8988T (cell line): ENCODE measurements around the gene GSN.

Experiments used
- DNase-seq: peaks from one replicate; pipeline ENCODE4 v3.0.0; 2011

The GSN gene

GRCh38 chr9:121246821-121247561 is 21.0 kb upstream of the GSN start:
- no peak for DNase-seq

DNA sequence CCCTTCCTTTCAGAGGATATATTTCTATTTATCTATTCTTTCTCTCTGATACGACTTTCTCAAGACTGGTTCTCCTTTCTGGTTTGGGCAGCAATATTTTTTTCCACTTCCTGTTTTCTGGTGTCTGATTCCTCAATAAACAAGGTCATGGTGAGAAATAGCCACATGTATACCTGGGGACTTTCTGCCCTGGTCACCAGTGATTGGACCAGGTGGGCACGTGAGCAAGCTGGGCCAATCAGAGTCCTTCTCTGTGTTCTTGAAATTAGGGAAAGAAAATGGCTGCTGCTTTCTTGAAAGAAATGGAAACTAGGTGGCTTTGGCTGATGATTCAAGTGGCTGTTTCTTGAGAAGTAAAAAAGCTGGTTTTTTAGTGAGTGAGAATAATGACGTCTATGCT is 18.4 kb upstream of the GSN start:
- no peak for DNase-seq

GRCh38 chr9:121252104-121252851 is 15.7 kb upstream of the GSN start:
- no peak for DNase-seq

- DNase-seq, result no peak
These were observed 14.8 kb upstream of the GSN start for GRCh38 chr9:121253162-121253561.

DNA sequence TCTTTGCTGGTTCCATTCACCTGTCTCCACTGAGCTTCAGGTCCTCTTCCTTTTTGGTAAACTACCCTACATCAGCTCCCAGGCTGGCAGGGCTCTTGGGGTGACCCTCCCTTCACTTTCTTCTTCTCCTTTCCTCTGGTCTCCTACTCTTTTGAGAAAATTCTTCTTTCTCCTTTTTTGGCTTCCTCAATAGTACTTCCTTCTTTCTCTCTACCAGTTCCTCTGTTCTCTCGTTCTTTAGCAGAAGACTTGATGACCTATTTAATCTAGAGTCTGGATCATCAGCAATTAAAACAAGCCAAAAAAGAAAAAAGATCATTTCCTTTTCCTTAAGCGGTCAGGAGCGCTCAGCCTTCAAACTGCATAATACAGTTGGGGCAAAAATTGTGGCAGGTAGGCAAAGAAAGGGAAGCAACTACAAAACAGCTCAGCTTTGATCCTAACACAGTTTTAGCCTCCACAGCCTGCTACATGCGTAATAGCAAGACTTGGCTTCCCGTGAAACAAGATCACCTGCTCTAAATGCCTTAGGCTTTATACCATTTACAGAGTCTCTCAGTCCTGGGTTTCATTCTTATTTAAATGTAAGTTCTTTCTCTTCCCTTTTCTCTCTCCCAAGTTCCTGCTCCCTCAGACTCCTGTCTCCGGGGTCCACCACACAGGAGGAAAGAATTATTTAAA is 14.0 kb upstream of the GSN start:
- DNase-seq, result no peak

DNA sequence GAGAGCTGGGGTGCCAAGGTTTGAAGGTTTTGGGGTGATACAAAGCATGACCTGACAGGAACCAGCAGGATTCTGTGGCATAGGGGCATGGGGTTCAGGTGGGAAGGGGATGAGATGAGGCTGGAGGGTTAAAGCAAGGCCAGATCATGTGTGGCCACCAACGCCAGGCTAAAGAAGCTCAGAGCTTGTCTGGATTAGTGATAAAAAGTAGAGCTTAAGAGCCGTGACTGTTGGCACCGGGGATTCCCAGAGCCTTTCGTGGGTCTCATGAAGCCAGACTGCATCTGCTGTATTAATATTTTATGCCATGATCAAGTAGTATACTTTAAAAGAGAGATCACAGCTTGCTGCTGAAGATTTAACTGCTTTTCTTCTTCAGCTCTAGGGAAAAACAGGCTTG is 8.5 kb upstream of the GSN start:
- DNase-seq, result no peak

GRCh38 chr9:121259935-121260334 is 8.0 kb upstream of the GSN start:
- DNase-seq, result no peak

DNA sequence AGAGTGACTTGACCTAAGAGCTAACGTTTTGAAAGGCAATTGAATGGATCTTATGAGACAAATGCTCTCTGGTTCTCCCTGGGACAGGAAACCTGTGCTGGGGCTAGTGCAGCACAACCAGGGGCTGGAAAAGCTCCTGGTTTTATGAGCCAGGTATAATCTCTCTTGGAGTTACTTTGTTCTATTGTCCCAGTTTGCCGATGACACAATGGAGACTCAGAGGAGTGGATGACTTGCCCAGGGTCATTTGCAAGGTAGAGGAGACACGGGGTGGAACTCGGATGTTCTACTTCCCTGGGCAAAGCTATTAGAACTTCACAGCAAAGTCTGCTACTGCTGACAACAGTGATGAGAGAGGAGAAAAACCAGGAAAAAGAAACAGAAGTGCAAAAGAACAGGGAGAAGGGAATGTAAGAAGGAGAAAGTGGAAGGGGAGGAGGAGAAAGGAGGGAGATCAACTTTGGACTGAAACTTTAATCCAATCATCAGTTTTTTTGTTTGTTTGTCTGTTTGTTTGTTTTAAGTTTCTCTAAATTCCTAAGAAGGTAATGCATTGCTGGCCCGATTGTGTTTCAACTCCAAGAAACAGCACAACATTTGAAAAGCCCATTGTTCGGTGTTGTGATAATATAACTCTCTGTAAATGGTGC is 7.4 kb upstream of the GSN start:
- no peak for DNase-seq

- DNase-seq, result no peak
These were observed 6.9 kb upstream of the GSN start for GRCh38 chr9:121261107-121261460.

DNA sequence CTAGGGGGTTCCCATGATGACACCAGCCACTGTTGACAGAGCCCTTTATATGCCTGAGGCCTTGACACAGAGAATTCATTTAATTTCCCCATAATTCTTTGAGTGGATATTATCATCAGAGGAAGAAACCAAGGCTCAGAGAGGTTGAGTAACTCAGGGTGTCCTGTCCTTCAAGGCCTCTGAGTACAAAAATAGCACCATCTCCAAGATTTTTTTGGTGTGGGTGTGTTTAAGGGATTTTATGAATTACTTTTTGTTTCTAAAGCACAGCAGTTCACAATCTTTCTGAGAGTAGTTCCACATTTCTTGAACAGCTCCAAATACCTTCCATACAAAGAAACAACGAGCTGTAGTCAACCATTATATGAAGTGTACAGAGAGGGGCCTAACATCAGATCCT is 6.2 kb upstream of the GSN start:
- DNase-seq, result no peak

GRCh38 chr9:121262423-121262822 is 5.5 kb upstream of the GSN start:
- no peak for DNase-seq

DNA sequence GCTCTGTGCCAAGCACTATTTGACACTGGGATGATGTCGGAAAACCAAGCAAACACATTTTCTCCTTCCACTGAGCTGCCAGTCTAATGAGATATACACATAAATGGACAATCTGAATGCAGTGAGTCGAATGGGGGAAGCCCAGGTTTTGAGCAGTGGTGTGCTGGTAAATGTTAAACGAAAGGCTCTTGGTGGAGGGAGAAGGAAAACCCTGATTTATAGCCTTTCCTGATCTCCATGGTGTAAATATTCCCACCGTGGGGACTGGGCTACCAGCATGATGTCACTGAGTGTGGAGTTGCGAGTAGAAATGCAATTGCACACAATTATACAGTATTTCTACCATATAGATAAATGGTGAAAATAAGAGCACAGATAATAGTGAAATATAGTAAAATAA is 5.0 kb upstream of the GSN start:
- DNase-seq, result no peak

DNA sequence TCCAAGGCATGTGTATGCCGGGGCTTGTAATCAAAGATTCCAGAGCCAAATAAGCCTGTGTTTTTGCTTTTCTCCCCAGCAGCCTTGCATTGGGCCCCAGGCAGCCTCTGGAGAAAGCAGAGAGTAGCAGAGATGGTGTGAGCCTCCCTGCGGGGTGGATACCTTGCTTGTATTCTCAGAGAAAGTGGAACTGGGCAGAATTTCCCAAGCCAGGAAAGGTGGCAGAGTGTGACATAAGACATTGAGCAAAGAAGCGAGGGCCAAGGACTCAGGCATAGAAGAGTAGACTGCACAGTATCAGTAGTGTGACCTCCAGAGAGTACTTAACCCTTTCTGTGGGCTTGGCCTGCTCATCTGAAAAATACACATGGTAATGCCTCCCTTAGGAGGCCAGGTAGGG is 1.6 kb upstream of the GSN start:
- DNase-seq, result no peak

GRCh38 chr9:121266906-121267650 is 884 bp upstream of the GSN start:
- DNase-seq, result no peak

GRCh38 chr9:121268598-121268850 is 562 bp downstream of the GSN start:
- no peak for DNase-seq

GRCh38 chr9:121268851-121269641 is 1.1 kb downstream of the GSN start:
- DNase-seq, result no peak

- no peak for DNase-seq
These were observed 1.8 kb downstream of the GSN start for GRCh38 chr9:121269642-121270254.

GRCh38 chr9:121271368-121272341 is 3.7 kb downstream of the GSN start:
- no peak for DNase-seq

DNA sequence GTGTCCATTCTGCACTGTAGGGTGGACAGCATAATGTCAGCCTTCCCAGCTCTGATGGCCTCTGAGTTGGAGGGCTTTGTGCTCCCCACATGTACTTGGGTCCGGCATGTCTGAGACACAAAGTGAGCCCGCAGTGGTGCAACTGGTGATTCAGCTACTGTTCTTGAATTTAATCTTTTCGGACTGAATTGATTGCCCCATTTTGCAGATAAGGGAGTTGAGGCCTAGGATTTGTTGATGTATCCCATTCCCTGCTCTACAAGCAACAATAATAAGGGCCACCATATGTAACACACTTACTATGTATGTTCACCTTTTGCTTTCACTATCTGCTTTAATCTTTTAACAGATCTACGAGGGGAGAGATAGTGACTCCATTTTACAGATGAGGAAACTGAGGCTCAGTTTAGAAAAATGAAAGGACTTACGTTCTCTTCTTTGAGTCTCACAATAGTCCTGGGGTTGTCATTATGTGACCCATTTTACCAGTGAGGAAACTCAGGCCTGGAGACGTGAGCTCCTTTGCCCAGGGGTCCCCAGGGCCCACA is 4.5 kb downstream of the GSN start:
- DNase-seq, result no peak

- DNase-seq, result no peak
These were observed 5.3 kb downstream of the GSN start for GRCh38 chr9:121273064-121273775.
